Smooth muscle cell (in vitro differentiated cells): ENCODE data around the gene LRRK1. TPM values are rescaled to one million over a fixed set of nuclear protein-coding genes. Genes with fewer than 3 reads are reported as not detected.

Experiments used
- DNase-seq: peaks from one replicate; lab custom pipeline; 2025; ENCODE audit not compliant: unreplicated experiment; lab: John Stamatoyannopoulos, UW
- H2AFZ ChIP-seq: fragments of 200-600 bp; sonication (generic); 2 replicates; pipeline ENCODE4 v1.6.0; 2016; ENCODE audit warnings: antibody characterized with exemption, low read depth, mild to moderate bottlenecking
- H3F3A ChIP-seq: fragments of 200-600 bp; sonication (generic); 2 replicates; pipeline ENCODE4 v1.6.0; 2017; ENCODE audit warnings: antibody characterized with exemption, low read depth
- H3K27ac ChIP-seq: fragments of 200-600 bp; sonication (generic); 2 replicates; pipeline ENCODE4 v1.5.1; 2016; ENCODE audit warnings: low read depth, mild to moderate bottlenecking
- H3K27me3 ChIP-seq: fragments of 200-600 bp; sonication (generic); 2 replicates; pipeline ENCODE4 v1.6.1; 2016; ENCODE audit warnings: low read depth, mild to moderate bottlenecking
- H3K36me3 ChIP-seq: fragments of 200-600 bp; sonication (generic); 2 replicates; pipeline ENCODE4 v1.5.1; 2016; ENCODE audit warnings: low read depth
- H3K4me1 ChIP-seq: fragments of 200-600 bp; sonication (generic); 2 replicates; pipeline ENCODE4 v1.5.1; 2016; ENCODE audit warnings: low read depth
- H3K4me2 ChIP-seq: fragments of 200-600 bp; sonication (generic); 2 replicates; pipeline ENCODE4 v1.6.0; 2016; ENCODE audit warnings: mild to moderate bottlenecking
- H3K4me3 ChIP-seq: fragments of 200-600 bp; sonication (generic); 2 replicates; pipeline ENCODE4 v1.5.1; 2016; ENCODE audit warnings: mild to moderate bottlenecking
- H3K79me2 ChIP-seq: fragments of 200-600 bp; sonication (generic); 2 replicates; pipeline ENCODE4 v1.6.0; 2016; ENCODE audit warnings: low read depth, mild to moderate bottlenecking
- H3K9ac ChIP-seq: fragments of 200-600 bp; sonication (generic); 2 replicates; pipeline ENCODE4 v1.6.0; 2016; ENCODE audit warnings: low read depth
- H3K9me3 ChIP-seq: fragments of 200-600 bp; sonication (generic); replicated peaks from 2 replicates; pipeline ENCODE4 v1.5.1; 2016; ENCODE audit warnings: low read depth
- H4K20me1 ChIP-seq: fragments of 200-600 bp; sonication (generic); 2 replicates; pipeline ENCODE4 v1.6.0; 2016; ENCODE audit warnings: low read depth
- WGBS: methylation state at CpG from one replicate; pipeline ENCODE4 v1.1.7; 2016; ENCODE audit warnings: low lambda C conversion rate; 5-methylcytosine and 5-hydroxymethylcytosine counted together
- polyA plus RNA-seq: library from polyadenylated mRNA; unstranded; fragments of >200 nt; fragmentation: Nextera tagmentation; extraction: Ambion mirVana; gene quantifications from 2 replicates; pipeline ENCODE4 v1.2.1, GENCODE V29; 2016
- total RNA-seq: library from RNA; depleted of rRNA; stranded (reverse); fragments of >200 nt; gene quantifications from 2 replicates; pipeline ENCODE4 v1.2.3, GENCODE V29; 2014
- TF ChIP-seq, protein P1 (sequence below): fragments of 200-600 bp; sonication (generic); IDR thresholded peaks from 2 replicates; pipeline ENCODE4 v1.5.1; 2017; ENCODE audit warnings: borderline replicate concordance, mild to moderate bottlenecking, antibody characterized with exemption; ENCODE audit not compliant: insufficient read depth, poor library complexity, severe bottlenecking

The LRRK1 gene
- total and polyA plus RNA-seq, 2 experiments from 2014 or later: 1.1 to 1.6 TPM

DNA sequence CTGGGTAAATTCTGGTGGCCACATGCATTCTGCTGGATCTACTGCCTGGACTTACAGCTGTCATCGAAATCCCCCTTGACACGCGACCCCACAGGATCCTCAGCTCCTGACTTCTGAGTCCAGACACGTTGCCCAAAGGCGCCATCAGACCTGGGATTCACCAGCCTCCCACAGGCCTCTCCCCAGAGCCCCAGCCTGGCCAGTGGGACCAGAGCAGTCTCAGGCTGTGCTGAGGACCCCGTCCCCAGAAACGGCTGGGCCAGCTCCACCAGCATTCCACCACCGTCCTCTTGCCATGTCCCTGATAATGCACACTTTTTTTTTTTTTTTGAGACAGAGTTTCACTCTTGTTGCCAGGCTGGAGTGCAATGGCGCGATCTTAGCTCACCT is 166.1 kb downstream of the LRRK1 start:
- Histone ChIP-seq H3K36me3 (no peaks in the 10 kb centered on the region), H3K4me3 (no peak overlapping the region), H3K27ac (no peak overlapping the region), H3K79me2 (peaks cover 6% of the 10 kb centered on the region), H4K20me1 (no peaks in the 10 kb centered on the region), H3K9ac (no peak overlapping the region), H3K9me3 (no peaks in the 10 kb centered on the region), H2AFZ (no peak overlapping the region), H3K4me2 (no peak overlapping the region), H3K4me1 (no peaks in the 10 kb centered on the region), H3F3A (no peaks in the 10 kb centered on the region), H3K27me3 (no peaks in the 10 kb centered on the region)
- no peak for DNase-seq
- 97% methylated on average over 10 of the region's 10 CpGs for WGBS
- TF ChIP-seq, protein P1, sequence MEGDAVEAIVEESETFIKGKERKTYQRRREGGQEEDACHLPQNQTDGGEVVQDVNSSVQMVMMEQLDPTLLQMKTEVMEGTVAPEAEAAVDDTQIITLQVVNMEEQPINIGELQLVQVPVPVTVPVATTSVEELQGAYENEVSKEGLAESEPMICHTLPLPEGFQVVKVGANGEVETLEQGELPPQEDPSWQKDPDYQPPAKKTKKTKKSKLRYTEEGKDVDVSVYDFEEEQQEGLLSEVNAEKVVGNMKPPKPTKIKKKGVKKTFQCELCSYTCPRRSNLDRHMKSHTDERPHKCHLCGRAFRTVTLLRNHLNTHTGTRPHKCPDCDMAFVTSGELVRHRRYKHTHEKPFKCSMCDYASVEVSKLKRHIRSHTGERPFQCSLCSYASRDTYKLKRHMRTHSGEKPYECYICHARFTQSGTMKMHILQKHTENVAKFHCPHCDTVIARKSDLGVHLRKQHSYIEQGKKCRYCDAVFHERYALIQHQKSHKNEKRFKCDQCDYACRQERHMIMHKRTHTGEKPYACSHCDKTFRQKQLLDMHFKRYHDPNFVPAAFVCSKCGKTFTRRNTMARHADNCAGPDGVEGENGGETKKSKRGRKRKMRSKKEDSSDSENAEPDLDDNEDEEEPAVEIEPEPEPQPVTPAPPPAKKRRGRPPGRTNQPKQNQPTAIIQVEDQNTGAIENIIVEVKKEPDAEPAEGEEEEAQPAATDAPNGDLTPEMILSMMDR: no peak

- Histone ChIP-seq H2AFZ (no peak overlapping the region), H3K36me3 (no peaks in the 10 kb centered on the region), H3K9ac (no peak overlapping the region), H4K20me1 (no peaks in the 10 kb centered on the region), H3K9me3 (no peaks in the 10 kb centered on the region), H3K4me3 (no peak overlapping the region), H3K27ac (no peak overlapping the region), H3K27me3 (no peaks in the 10 kb centered on the region), H3K79me2 (peaks cover 6% of the 10 kb centered on the region), H3K4me1 (no peaks in the 10 kb centered on the region), H3F3A (no peaks in the 10 kb centered on the region), H3K4me2 (no peak overlapping the region)
- WGBS: 95% methylated on average over 36 of the region's 48 CpGs
- TF ChIP-seq, protein P1: no peak
- no peak for DNase-seq
These were observed 167.4 kb downstream of the LRRK1 start for GRCh38 chr15:101086394-101087171.

DNA sequence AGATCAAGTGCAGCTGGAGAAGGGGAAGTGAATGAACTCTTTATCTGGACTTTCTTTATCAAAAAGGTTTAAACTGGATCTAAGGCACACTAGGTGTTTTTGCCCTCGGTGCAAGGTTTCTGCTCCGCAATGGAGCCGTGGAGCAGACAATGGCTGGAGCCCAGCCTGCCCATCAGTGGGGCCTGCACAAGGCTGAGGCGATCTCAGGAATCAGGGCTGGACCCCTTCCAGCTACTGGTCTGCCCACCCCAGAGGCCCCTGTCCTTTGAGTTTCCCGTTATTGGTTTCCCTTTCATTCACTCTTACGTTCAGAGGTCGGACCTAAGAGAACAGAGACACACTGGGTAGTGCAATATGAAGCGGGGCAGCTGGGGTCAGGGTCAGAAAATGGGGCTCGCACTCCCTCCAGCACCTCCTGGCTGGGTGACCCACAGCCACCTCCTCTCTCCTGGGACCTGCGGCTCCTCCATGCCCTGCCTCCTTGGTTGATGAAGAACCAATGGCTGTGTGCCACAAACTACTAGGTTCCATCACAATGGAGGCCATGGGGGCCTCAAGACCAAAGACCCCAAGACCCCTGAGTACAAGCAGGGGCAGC is 168.1 kb downstream of the LRRK1 start:
- no peak overlapping the region for H3K27ac ChIP-seq
- H3K9ac ChIP-seq: no peak overlapping the region
- TF ChIP-seq, protein P1: no peak
- H3K36me3 ChIP-seq: no peaks in the 10 kb centered on the region
- DNase-seq: no peak
- WGBS: 91% methylated on average over 10 of the region's 10 CpGs
- no peak overlapping the region for H3K4me3 ChIP-seq
- H3K27me3 ChIP-seq: no peaks in the 10 kb centered on the region
- no peak overlapping the region for H3K4me2 ChIP-seq
- H2AFZ ChIP-seq: no peak overlapping the region
- peaks cover 3% of the 10 kb centered on the region for H3K4me1 ChIP-seq
- no peaks in the 10 kb centered on the region for H4K20me1 ChIP-seq
- H3F3A ChIP-seq: no peaks in the 10 kb centered on the region
- no peaks in the 10 kb centered on the region for H3K9me3 ChIP-seq
- peaks cover 6% of the 10 kb centered on the region for H3K79me2 ChIP-seq

- Histone ChIP-seq H3K4me3 (no peak overlapping the region), H3K79me2 (peaks cover 6% of the 10 kb centered on the region), H3K4me1 (peaks cover 3% of the 10 kb centered on the region), H3F3A (no peaks in the 10 kb centered on the region), H3K9ac (no peak overlapping the region), H3K4me2 (no peak overlapping the region), H4K20me1 (no peaks in the 10 kb centered on the region), H3K36me3 (no peaks in the 10 kb centered on the region), H2AFZ (no peak overlapping the region), H3K27me3 (no peaks in the 10 kb centered on the region), H3K9me3 (no peaks in the 10 kb centered on the region), H3K27ac (no peak overlapping the region)
- TF ChIP-seq, protein P1: no peak
- 94% methylated on average over 6 of the region's 6 CpGs for WGBS
- no peak for DNase-seq
These were observed 169.1 kb downstream of the LRRK1 start for GRCh38 chr15:101088271-101088670.
